K562 (cell line): ENCODE measurements around the gene NLRP5. TPM values are rescaled to one million over a fixed set of nuclear protein-coding genes. Genes with fewer than 3 reads are reported as not detected.

Source experiments
- ATAC-seq: fragments of 200-7000 bp; cut with Tn5 transposase; 3 replicates; pipeline ENCODE4 v1.9.1; 2020; ENCODE audit warnings: moderate library complexity
- BruUV-seq: library from RNA; stranded (reverse); fragments of 400-500 nt; replicated peaks from 2 replicates; lab custom pipeline; 2021; lab: Mats Ljungman, UMichigan
- CTCF ChIA-PET: fragments of 300-600 bp; formaldehyde crosslinking; extraction: SDS; loops from one replicate; lab custom pipeline; 2021; ENCODE audit warnings: low intra/inter-chr PET ratio; lab: Yijun Ruan, JAX
- POLR2A ChIA-PET: fragments of 300-600, 350-650 bp; sonication (Branson Sonifier 250); formaldehyde crosslinking; extraction: SDS; loops from one replicate; lab custom pipeline; 2021; ENCODE audit warnings: antibody characterized with exemption, inconsistent platforms; lab: Yijun Ruan, JAX
- DNase-seq, 4 experiments: peaks; one replicate each; pipeline versions ENCODE4 v3.0.0 to v3.0.0-alpha.2; 2011 to 2018; ENCODE audit warnings: low spot score in 3 of 4, mixed read lengths in 3 of 4; ENCODE audit errors: extremely low read depth in 1 of 4
- FAIRE-seq: peaks from 2 replicates; lab custom pipeline; 2011; peaks lifted over from hg19 to GRCh38; lab: Jason Lieb, UNC
- H2AFZ ChIP-seq: 2 replicates; pipeline ENCODE4 v1.6.0; 2011; ENCODE audit warnings: low read depth, low read length, control low read depth, inconsistent platforms
- H3K27ac ChIP-seq: fragments of 200-600 bp; 3 replicates; pipeline ENCODE4 v1.8.0; 2011; ENCODE audit warnings: low read depth, mild to moderate bottlenecking, control low read depth, inconsistent platforms, low read length, moderate library complexity, mixed read lengths; ENCODE audit errors: extremely low read depth
- H3K27me3 ChIP-seq, 2 experiments: fragments of 300-600 bp in 1 of 2; 2 replicates in 1 of 2; 3 replicates in 1 of 2; pipeline versions ENCODE4 v1.6.0 to v1.8.0; 2011; ENCODE audit warnings: inconsistent platforms in 2 of 2, low read length in 2 of 2, mild to moderate bottlenecking in 1 of 2, mixed read lengths in 1 of 2, moderate library complexity in 1 of 2; ENCODE audit not compliant: control insufficient read depth in 2 of 2, insufficient read depth in 2 of 2
- H3K36me3 ChIP-seq: fragments of 300-600 bp; 3 replicates; pipeline ENCODE4 v1.8.0; 2011; ENCODE audit warnings: mild to moderate bottlenecking, low read length, inconsistent platforms; ENCODE audit not compliant: control insufficient read depth, insufficient read depth
- H3K4me1 ChIP-seq, 2 experiments: fragments of 200-600 bp in 1 of 2; replicated peaks in 1 of 2; 2 replicates in 1 of 2; 3 replicates in 1 of 2; pipeline versions ENCODE4 v1.5.1 to v1.8.0; 2011; ENCODE audit warnings: inconsistent platforms in 2 of 2, low read length in 2 of 2, mild to moderate bottlenecking in 1 of 2, mixed read lengths in 1 of 2, moderate library complexity in 1 of 2; ENCODE audit not compliant: control insufficient read depth in 2 of 2, insufficient read depth in 2 of 2
- H3K4me2 ChIP-seq: 2 replicates; pipeline ENCODE4 v1.6.1; 2011; ENCODE audit warnings: low read length, control low read depth, inconsistent platforms, mixed read lengths; ENCODE audit not compliant: insufficient read depth
- H3K4me3 ChIP-seq: fragments of 200-600 bp; sonication (generic), shearing (Covaris generic); 2 replicates; pipeline ENCODE4 v1.5.1; 2016; ENCODE audit warnings: control low read depth, inconsistent platforms
- H3K79me2 ChIP-seq: fragments of 200-600 bp; 3 replicates; pipeline ENCODE4 v1.8.0; 2011; ENCODE audit warnings: low read length, inconsistent platforms; ENCODE audit not compliant: control insufficient read depth, insufficient read depth
- H3K9ac ChIP-seq, 2 experiments: 2 replicates each; pipeline versions ENCODE4 v1.6.0 to v1.6.1; 2011; ENCODE audit warnings: low read depth in 2 of 2, low read length in 2 of 2, control low read depth in 1 of 2, inconsistent platforms in 1 of 2, mild to moderate bottlenecking in 1 of 2, mixed read lengths in 1 of 2; ENCODE audit not compliant: insufficient read depth in 1 of 2
- H3K9me1 ChIP-seq: one replicate; pipeline ENCODE4 v1.6.0; 2011; ENCODE audit warnings: inconsistent platforms, mild to moderate bottlenecking, low read length, moderate library complexity; ENCODE audit not compliant: control insufficient read depth, insufficient read depth
- H3K9me3 ChIP-seq: replicated peaks from 2 replicates; pipeline ENCODE4 v1.5.1; 2011; ENCODE audit warnings: low read depth, low read length, inconsistent platforms; ENCODE audit not compliant: control insufficient read depth, insufficient read depth
- H4K20me1 ChIP-seq: replicated peaks from 2 replicates; pipeline ENCODE4 v1.6.1; 2011; ENCODE audit warnings: low read length, inconsistent platforms, mixed read lengths; ENCODE audit not compliant: control insufficient read depth, insufficient read depth
- ASH1L ChIP-seq: fragments of 450-650 bp; IDR thresholded peaks from 2 replicates; pipeline ENCODE4 v1.6.1; 2018; ENCODE audit warnings: borderline replicate concordance, mild to moderate bottlenecking, low read depth; ENCODE audit not compliant: partially characterized antibody
- FOXJ3 ChIP-seq: sonication (generic); formaldehyde crosslinking; IDR thresholded peaks from 2 replicates; pipeline ENCODE4 v1.4.0; 2020; ENCODE audit warnings: mild to moderate bottlenecking, missing genetic modification reagents
- MAFG ChIP-seq: fragments of 450-650 bp; conservative IDR thresholded peaks from 2 replicates; pipeline ENCODE4 v1.6.1; 2016; ENCODE audit warnings: missing genetic modification characterization, missing compliant biosample characterization
- RB1 ChIP-seq: fragments of 450-650 bp; IDR thresholded peaks from 2 replicates; pipeline ENCODE4 v1.6.1; 2017; ENCODE audit warnings: low read depth, mild to moderate bottlenecking
- SMARCE1 ChIP-seq: fragments of 450-650 bp; IDR thresholded peaks from 2 replicates; pipeline ENCODE4 v1.7.1; 2016; ENCODE audit warnings: mild to moderate bottlenecking
- ZNF12 ChIP-seq: sonication (generic); formaldehyde crosslinking; IDR thresholded peaks from 2 replicates; pipeline ENCODE4 v1.4.0; 2020; ENCODE audit warnings: mild to moderate bottlenecking, missing genetic modification reagents
- ZNF431 ChIP-seq: sonication (generic); formaldehyde crosslinking; IDR thresholded peaks from 2 replicates; pipeline ENCODE4 v1.8.0; 2022; ENCODE audit warnings: mild to moderate bottlenecking, missing genetic modification reagents
- WGBS: fragments of 100-300 bp; shearing (Covaris generic); methylation state at CpG from one replicate; pipeline ENCODE4 v1.1.6; 2016; ENCODE audit warnings: low coverage, mixed read lengths; ENCODE audit not compliant: insufficient coverage; ENCODE audit errors: missing lambda C conversion rate; 5-methylcytosine and 5-hydroxymethylcytosine counted together
- in situ Hi-C: fragments of 300-500 bp; cut with MboI; formaldehyde crosslinking; loops from 4 replicates; pipeline ENCODE4 v1.15.0; 2018; ENCODE audit warnings: inconsistent platforms, mixed read lengths
- intact Hi-C: fragments of 100-400 bp; cut with micrococcal nuclease; formaldehyde crosslinking; loops from 2 replicates; pipeline ENCODE4 v1.14.2; 2022
- polyA plus RNA-seq, 8 experiments: library from polyadenylated mRNA; depleted of rRNA in 4 of 8; stranded (reverse) in 5 of 8; unstranded in 3 of 8; fragments of >200 nt; fragmentation: Nextera tagmentation in 2 of 8; fragmentation: Illumina TruSeq in 1 of 8; extraction: Ambion mirVana in 2 of 8; extraction: Trizol in 1 of 8; gene quantifications; 2 replicates each; pipeline versions ENCODE4 v1.2.1 to v1.2.3, GENCODE V29; 2011 to 2014; ENCODE audit warnings: inconsistent platforms in 1 of 8, missing spikeins in 1 of 8
- total RNA-seq, 7 experiments: library from RNA; depleted of rRNA in 6 of 7; stranded (reverse); fragments of >200 nt in 6 of 7; fragmentation: Illumina TruSeq in 2 of 7; extraction: Trizol in 2 of 7; gene quantifications; 2 replicates each; pipeline versions ENCODE4 v1.2.1 to v1.2.3, GENCODE V29; 2011 to 2021; ENCODE audit warnings: low replicate concordance in 1 of 7
- TF ChIP-seq, protein P1 (sequence below): fragments of 450-650 bp; IDR thresholded peaks from 2 replicates; pipeline ENCODE4 v1.7.1; 2018; ENCODE audit warnings: mild to moderate bottlenecking, low read depth; ENCODE audit not compliant: partially characterized antibody

NLRP5 gene
- total and polyA plus RNA-seq, 9 of the 15 experiments (the other 6 are each of a cell fraction or from before 2014, with no cell fraction given) = 0.04 to 0.07 TPM; not detected in 7

DNA sequence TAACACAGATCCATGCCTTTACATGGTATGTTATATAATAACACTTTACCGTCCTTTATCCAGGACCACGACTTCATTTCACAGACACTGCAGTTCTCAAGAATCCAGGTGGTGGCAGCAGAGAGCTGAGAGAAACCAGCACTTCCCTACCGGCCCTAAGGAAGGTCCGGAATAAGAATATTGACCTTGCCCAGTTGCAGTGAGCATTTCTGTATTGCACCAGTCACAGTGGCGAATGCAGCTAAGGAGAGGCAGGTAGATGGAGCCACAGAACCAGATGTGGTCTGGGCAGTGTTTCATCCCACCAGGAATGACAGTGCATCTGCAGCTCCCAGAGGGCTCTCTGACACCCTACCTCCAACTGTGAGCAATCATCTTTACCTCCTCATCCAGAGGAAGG is 89.9 kb downstream of the NLRP5 start (continued):
- TF ChIP-seq SMARCE1 = no peak
- no peak for TF ChIP-seq ZNF12 (CRISPR knock-in tag)
- no peak for TF ChIP-seq FOXJ3
- TF ChIP-seq, protein P1, sequence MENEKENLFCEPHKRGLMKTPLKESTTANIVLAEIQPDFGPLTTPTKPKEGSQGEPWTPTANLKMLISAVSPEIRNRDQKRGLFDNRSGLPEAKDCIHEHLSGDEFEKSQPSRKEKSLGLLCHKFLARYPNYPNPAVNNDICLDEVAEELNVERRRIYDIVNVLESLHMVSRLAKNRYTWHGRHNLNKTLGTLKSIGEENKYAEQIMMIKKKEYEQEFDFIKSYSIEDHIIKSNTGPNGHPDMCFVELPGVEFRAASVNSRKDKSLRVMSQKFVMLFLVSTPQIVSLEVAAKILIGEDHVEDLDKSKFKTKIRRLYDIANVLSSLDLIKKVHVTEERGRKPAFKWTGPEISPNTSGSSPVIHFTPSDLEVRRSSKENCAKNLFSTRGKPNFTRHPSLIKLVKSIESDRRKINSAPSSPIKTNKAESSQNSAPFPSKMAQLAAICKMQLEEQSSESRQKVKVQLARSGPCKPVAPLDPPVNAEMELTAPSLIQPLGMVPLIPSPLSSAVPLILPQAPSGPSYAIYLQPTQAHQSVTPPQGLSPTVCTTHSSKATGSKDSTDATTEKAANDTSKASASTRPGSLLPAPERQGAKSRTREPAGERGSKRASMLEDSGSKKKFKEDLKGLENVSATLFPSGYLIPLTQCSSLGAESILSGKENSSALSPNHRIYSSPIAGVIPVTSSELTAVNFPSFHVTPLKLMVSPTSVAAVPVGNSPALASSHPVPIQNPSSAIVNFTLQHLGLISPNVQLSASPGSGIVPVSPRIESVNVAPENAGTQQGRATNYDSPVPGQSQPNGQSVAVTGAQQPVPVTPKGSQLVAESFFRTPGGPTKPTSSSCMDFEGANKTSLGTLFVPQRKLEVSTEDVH = no peak

- peaks cover under 1% of the 10 kb centered on the region for H4K20me1 ChIP-seq
- no peak for FAIRE-seq
- H3K36me3 ChIP-seq = no peaks in the 10 kb centered on the region
- H3K4me2 ChIP-seq = no peak overlapping the region
- no peak for DNase-seq
- TF ChIP-seq ASH1L (no peak), RB1 (no peak), MAFG (tag) (no peak), ZNF431 (CRISPR knock-in tag) (no peak)
- H3K4me3 ChIP-seq = no peak overlapping the region
- WGBS = 62% methylated on average over 6 of the region's 7 CpGs
- peaks cover 3% of the 10 kb centered on the region for H3K9me1 ChIP-seq
- H3K9me3 ChIP-seq = no peaks in the 10 kb centered on the region
- ChIA-PET CTCF (interaction anchor here (0.6 kb wide), 1 partner anchor 93 kb away, joined by 3 read pairs; no protein-coding TSS in a partner anchor), POLR2A (interaction anchor here (0.6 kb wide), 1 partner anchor 1499 kb away, joined by 3 read pairs; the partner anchor contains the start of gene ZNF416)
- H3K4me1 ChIP-seq = peaks cover 8 to 12% of the 10 kb centered on the region in 2 experiments; a peak in 4 of 5 replicates
- intact Hi-C loops (loop anchor here (5.0 to 10.0 kb wide), 2 partner anchors 273 to 1015 kb away; no protein-coding TSS in a partner anchor), in situ Hi-C loops (loop anchor here (5.0 to 10.0 kb wide), 3 partner anchors 88 to 265 kb away; no protein-coding TSS in a partner anchor)
- no peak overlapping the region for H3K27ac ChIP-seq
- no peak for ATAC-seq
- no peak overlapping the region for H2AFZ ChIP-seq
- no TSS peak for BruUV-seq
- no peaks in the 10 kb centered on the region for H3K27me3 ChIP-seq
- no peak overlapping the region for H3K9ac ChIP-seq
- no peaks in the 10 kb centered on the region for H3K79me2 ChIP-seq
Measured at GRCh38 chr19:56079609-56080008, 93.0 kb downstream of the NLRP5 start.
